ENCODE data around the gene PLAU. TPM values are rescaled to one million over a fixed set of nuclear protein-coding genes. Genes with fewer than 3 reads are reported as not detected.
A peak's percentile ranks its signal among the peaks of the same experiment; 100 is the strongest.

Gene PLAU
- total RNA-seq, 1 donor from 2014 or later, result 26.3 TPM

- Histone ChIP-seq H3K36me3 (ENCODE audit: control insufficient read depth, insufficient read depth, low read length) (no peaks in the 10 kb centered on the region), H3K27me3 (ENCODE audit: control insufficient read depth, insufficient read depth, low read length) (no peaks in the 10 kb centered on the region), H3K4me3 (ENCODE audit: low read depth, low read length) (no peak overlapping the region)
- DNase-seq (ENCODE audit: low read depth), result peak; percentile 85
- FAIRE-seq, result peak; percentile 13
- no peak for TF ChIP-seq CTCF (IDR thresholded peaks at IDR 0.05; ENCODE audit: insufficient read depth, low read length, severe bottlenecking)
Measured at GRCh38 chr10:73906524-73907447, 4.1 kb upstream of the PLAU start.

- no peak for TF ChIP-seq CTCF (IDR thresholded peaks at IDR 0.05; ENCODE audit: insufficient read depth, low read length, severe bottlenecking)
- Histone ChIP-seq H3K36me3 (ENCODE audit: control insufficient read depth, insufficient read depth, low read length) (peaks cover 5% of the 10 kb centered on the region), H3K4me3 (ENCODE audit: low read depth, low read length) (no peak overlapping the region), H3K27me3 (ENCODE audit: control insufficient read depth, insufficient read depth, low read length) (no peaks in the 10 kb centered on the region)
- FAIRE-seq (no peak), DNase-seq (ENCODE audit: low read depth) (peak; percentile 36)
Measured at GRCh38 chr10:73907841-73908517, 3.0 kb upstream of the PLAU start.

- no peak overlapping the region for H3K4me3 ChIP-seq (ENCODE audit: low read depth, low read length)
Measured at GRCh38 chr10:73908853-73909539, 1.9 kb upstream of the PLAU start.

GRCh38 chr10:73909540-73910115 lies 1.3 kb upstream of the PLAU start:
- H3K36me3 ChIP-seq (ENCODE audit: control insufficient read depth, insufficient read depth, low read length), result peaks cover 13% of the 10 kb centered on the region
- DNase-seq (ENCODE audit: low read depth) (no peak), FAIRE-seq (no peak)
- no peaks in the 10 kb centered on the region for H3K27me3 ChIP-seq (ENCODE audit: control insufficient read depth, insufficient read depth, low read length)
- no peak for TF ChIP-seq CTCF (IDR thresholded peaks at IDR 0.05; ENCODE audit: insufficient read depth, low read length, severe bottlenecking)
- H3K4me3 ChIP-seq (ENCODE audit: low read depth, low read length), result no peak overlapping the region

More at GRCh38 chr10:73908853-73909539, 1.9 kb upstream of the PLAU start:
- peak; percentile 99 for DNase-seq (ENCODE audit: low read depth)
- no peak for FAIRE-seq
- no peak for TF ChIP-seq CTCF (IDR thresholded peaks at IDR 0.05; ENCODE audit: insufficient read depth, low read length, severe bottlenecking)
- Histone ChIP-seq H3K27me3 (ENCODE audit: control insufficient read depth, insufficient read depth, low read length) (no peaks in the 10 kb centered on the region), H3K36me3 (ENCODE audit: control insufficient read depth, insufficient read depth, low read length) (peaks cover 9% of the 10 kb centered on the region)

- Histone ChIP-seq H3K36me3 (ENCODE audit: control insufficient read depth, insufficient read depth, low read length) (peaks cover 19% of the 10 kb centered on the region), H3K4me3 (ENCODE audit: low read depth, low read length) (peak overlapping the region; percentile 63), H3K27me3 (ENCODE audit: control insufficient read depth, insufficient read depth, low read length) (no peaks in the 10 kb centered on the region)
- peak; percentile 11 for TF ChIP-seq CTCF (IDR thresholded peaks at IDR 0.05; ENCODE audit: insufficient read depth, low read length, severe bottlenecking)
- FAIRE-seq (no peak), DNase-seq (ENCODE audit: low read depth) (peak; percentile 37)
Measured at GRCh38 chr10:73910401-73910763, 550 bp upstream of the PLAU start.

Measured in bronchial epithelial cell (primary cell).